IPS-NIHi7 (cell line): ENCODE measurements around the gene EYS.
"Not testable (repeated sequence)": the region's sequence is repeated elsewhere in the genome, so short reads cannot be mapped to it uniquely, and the experiment has no call there.

ENCODE experiments used
- DNase-seq: peaks from one replicate; pipeline ENCODE4 v3.0.0; 2012; ENCODE audit warnings: mixed read lengths; ENCODE audit errors: extremely low spot score

EYS gene

DNA sequence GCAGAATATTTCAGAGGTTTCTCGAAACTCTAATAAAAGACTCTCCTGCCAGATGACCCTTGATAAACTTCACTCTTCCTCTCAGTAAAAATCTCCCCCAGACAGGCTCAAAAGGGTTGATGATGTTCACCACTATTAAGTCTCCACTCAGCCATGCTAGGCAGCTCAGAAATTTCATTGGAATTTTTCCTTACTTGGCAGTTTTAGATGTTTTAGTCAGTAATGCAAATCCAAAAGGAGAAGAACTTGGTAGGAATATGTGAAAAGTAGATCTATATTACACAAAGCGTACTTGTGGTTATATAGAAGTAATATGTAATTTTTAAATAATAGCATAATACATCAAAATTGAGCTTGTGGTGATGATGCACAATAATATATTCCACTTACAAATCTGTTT lies 1738.4 kb downstream of the EYS start:
- DNase-seq = no peak

DNA sequence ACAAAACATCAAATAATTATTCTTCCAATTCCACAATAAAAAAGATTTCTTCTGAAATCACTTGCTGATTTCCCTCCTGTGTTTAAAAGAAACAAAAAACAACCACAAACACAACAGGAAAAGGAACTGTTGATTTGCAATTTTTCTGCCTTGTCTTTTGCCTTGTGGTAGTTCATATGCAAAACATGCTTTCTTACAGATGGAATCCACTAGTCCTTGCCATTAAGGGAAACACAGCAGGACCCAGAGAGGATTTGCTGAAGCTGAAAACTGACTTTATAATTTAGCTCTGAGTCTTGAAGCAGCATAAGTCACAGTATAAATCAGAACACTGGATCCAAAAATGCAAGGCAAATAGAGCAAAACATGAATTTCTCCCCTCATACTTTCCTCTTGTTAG lies 1742.7 kb downstream of the EYS start:
- no peak for DNase-seq

DNA sequence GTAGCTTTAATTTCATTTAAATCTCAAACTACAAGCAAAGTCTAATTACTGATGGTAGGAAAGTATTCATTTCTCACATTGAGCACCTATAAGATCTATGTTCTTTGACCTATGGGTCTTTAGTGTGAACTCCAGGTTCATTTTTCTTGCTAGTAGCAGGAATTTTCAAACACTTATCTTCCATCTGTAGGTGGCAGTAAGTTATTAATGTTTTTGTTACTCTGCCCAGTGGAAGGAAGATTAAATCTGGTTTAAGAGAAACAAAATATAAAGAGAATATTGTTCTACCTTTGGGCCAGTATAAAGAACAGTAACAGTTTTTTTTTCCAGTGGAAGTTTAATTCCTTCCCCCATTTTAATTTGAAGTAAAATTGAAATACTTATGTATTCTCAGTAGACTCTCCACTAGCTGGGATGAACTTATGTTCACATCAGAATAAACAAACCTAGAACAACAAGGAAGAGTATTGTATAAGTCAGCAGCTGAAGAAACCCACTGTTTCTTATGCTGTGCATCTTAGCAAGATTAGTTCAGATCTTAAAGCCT lies 1743.2 kb downstream of the EYS start:
- DNase-seq = no peak

DNA sequence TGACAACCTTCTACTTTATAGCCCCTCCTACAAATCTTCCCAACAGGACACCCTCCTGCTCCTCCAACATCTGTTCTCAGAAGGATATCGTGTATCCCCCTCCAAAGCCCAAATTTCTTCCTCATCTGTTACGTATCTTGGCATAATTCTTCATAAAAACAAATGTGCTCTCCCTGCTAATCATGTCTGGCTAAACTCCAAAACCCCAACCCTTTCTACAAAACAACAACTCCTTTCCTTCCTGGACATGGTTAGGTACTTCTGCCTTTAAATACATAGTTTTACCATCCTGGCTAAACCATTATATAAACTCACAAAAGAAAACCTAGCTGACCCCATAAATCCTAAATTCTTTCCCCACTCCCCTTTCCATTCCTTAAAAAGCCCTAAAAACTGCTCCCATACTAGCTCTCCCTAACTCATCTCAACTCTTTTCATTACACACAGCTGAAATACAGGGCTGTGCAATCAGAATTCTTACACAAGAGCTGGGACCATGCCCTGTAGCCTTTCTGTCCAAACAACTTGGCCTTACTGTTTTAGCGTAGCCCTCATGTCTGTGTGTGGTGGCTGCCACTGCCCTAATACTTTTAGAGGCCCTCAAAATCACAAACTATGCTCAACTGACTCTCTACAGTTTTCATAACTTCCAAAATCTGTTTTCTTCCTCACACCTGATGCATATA lies 1753.5 kb downstream of the EYS start:
- DNase-seq = not testable (repeated sequence)

DNA sequence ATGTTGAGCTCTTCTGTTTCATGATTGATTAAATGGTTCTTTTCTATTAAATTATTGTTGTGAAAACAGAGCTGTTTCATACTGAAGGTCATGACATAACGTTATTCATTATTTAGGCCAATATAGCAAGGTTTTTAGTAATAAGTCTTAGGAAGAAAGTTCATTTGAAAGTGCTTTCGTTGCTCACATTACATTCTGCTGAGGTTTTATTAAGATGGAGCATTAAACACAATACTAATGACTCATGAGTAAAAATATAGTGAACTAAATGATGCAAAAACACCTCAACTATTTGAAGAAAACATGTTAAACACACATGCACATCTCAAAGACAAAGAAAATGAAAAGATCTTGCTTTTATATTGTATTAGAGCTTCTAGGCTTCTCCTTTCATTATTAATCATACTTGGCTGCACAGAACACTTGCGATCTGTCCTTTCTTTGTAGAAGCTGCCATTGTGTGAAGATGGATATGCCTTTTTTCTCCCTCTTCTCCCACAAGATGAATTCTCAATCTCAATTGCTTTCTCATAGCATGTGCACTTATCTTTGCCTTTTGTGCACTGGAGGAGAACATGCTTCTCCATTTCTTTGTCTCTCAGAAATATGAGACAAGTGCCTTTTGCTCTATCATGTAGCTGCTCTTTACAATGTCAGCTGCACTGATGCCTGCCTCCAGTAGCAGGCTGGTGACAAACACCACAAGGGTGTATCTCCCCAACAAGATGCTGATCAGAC lies 1759.1 kb downstream of the EYS start:
- no peak for DNase-seq

DNA sequence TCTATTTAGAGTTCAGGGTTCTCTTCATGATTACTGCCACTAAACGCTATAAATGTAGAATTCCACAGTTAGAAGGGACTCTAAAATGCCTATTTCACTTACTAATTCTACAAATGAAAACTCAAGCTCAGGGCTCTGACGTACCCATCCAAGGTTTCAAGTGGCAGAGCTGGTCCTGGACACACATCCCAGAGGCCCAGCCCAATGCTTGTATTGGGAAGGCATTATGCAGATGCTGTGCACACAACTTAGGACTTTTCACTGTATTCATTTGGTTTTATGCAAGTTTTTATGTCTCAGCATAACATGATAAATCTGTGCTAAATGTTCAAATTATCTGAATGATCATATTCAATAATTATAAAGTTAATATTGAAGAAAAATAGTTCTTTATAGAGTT lies 1761.0 kb downstream of the EYS start:
- no peak for DNase-seq

DNA sequence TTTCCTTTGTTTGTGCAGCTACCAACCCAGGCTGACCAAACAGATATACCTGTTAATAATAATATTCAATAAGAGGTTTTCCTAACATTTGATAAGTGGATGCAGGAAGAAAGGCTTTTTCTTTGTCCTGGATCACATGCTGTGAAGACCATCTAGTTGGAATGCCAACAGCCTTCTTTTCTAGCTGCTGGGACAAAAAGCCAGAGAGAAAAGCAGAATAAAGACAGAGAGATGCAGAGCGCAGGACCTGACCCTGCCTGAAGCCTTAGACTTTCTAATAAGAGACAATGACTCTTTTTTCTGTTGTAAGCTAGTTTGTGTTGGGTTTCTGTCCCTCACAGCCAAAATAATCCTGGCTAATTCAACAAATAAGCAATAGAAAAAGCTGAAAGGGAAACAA lies 1763.2 kb downstream of the EYS start:
- DNase-seq = peak; percentile 19

DNA sequence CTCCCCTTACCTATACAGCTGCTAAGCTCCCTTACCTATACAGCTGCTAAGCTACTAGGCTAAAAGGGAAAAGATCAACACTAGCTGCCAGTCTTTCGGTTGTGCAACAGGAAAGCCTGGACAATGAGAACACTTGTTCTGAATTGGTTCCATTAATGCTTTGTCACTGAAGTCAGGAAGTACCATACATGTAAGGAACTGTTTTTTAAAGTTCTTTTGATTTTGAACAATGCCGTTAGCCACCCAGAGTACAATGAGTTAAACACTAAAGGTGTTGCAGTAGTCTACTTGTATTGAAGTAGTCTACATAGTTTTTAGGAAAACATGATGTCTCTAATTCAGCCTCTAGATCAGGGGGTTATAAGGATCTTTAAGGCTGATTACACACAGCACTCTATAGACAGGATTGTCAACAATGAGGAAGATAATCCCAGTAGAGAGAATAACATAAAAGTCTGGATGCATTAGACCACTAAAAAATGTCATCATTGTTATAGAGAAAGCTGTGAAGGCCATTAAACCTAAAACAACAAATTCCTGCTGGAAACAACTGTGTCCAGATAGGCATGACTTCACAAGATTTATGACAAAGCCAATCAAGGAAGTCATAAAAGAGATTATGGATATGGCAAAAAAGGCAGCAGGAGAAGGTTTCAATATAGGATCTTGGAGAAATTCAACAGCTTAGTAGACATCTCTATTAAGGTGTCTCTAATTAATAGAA lies 1765.1 kb downstream of the EYS start:
- DNase-seq = no peak

DNA sequence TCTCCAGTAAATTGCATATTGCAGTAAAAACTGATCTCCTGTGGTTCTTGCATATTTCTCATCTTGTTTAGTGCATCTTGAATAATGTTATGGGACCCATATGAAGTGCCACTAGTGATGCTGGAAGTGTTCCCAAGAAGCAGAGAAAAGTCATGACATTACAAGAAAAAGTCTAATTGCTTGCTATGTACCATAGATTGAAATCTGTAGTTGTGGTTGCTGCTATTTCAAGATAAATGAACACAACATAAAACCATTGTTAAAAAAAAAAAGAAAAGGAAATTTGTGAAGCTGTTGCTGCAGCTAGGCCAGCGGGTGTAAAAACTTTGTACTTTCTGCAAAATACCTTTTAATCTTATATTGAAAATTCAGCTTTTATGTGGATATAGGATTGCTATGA lies 1767.0 kb downstream of the EYS start:
- no peak for DNase-seq

DNA sequence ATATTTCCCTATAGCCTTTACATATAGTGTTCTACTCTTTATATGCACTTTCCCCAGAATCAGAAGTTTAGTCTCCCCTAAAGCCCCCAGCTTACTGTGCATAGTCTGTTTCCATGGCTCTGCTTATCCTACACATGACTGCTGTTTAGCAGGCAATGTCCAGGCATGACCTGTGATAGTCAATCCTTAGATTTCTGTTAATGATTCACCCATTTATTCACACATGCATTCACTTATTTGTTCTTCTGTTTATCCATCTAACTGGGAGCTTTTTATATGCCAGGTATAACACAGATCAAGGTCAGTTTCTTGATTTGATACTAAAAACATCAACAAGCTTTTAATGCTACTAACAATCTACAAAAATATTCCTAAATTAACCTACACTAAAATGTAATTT lies 1770.6 kb downstream of the EYS start:
- no peak for DNase-seq

DNA sequence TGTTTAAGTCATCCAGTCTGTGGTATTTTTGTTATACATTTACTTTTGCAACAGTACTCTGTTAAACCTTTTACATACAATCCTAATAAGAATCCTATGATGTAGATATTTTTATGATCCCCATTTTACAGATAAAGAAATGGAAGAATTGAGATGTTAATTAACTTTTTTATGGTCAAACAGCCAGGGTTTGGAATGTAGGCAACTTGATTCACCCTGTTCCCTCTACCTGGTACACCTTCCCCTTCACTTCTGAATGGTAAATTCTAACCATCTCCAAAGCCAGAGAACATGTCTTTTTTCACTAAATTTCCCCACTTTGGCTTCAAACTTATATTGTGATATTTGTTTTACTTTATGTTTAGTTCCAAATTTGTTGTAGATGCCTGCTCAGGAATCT lies 1771.3 kb downstream of the EYS start:
- DNase-seq = no peak

DNA sequence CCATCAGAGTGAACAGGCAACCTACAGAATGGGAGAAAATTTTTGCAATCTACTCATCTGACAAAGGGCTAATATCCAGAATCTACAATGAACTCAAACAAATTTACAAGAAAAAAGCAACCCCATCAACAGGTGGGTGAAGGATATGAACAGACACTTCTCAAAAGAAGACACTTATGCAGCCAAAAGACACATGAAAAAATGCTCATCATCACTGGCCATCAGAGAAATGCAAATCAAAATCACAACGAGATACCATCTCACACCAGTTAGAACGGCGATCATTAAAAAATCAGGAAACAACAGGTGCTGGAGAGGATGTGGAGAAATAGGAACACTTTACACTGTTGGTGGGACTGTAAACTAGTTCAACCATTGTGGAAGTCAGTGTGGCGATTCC lies 1773.1 kb downstream of the EYS start:
- not testable (repeated sequence) for DNase-seq

DNA sequence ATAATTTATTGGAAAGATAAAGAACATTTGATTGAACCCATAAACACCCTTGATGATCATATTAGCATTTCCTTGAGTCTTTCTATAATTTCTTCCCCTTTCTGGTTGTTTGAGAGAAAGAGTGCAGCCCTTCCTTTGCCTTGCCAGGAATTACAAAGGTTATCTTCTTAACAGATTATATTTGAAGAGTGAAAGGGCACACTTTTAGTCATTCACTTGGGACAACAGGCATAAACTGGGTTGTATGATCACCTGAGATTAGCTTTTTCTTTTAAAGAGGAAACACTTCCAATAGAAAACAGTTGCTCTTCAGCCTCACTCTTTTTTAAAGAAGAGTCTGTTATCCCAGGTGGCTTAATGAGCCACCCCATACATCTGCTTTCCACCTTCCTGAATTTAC lies 1776.2 kb downstream of the EYS start:
- DNase-seq = no peak

DNA sequence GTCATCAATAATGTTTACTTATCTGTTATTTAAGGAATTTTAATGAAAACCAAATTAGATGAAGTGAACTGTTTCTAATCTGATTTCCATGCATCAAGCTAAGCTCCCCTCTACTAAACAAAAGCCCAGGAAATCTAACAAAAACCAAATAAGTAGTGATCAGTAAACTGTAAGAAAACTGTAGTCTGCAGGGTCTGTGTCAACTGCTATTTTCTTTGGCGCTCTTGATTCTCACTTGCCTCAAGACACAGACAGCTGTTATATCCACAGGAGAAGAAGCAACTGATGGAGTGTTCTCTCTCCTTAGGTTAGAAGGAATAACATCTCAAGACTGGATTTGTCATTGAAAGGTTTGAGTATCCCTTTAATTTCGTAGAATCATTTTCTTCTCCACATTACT lies 1777.9 kb downstream of the EYS start:
- DNase-seq = no peak

DNA sequence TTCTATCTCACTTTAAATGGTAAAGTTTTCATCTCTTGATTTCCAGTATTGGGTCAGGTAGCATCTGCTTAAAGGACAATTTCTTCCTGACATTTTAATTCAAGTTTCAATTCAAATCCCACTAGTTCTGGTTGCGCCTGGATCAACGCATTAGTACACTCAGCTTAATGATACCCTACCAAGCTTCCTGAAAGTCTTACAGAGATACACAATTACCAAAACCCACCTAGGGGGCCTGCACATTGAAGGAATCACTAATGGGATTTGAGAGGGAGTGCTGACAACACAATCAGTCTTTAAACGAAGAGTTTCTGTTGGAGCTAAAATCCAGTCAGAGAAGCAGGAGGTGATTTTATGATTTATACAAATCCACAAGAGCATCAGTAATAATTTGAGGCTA lies 1778.4 kb downstream of the EYS start:
- DNase-seq = no peak

DNA sequence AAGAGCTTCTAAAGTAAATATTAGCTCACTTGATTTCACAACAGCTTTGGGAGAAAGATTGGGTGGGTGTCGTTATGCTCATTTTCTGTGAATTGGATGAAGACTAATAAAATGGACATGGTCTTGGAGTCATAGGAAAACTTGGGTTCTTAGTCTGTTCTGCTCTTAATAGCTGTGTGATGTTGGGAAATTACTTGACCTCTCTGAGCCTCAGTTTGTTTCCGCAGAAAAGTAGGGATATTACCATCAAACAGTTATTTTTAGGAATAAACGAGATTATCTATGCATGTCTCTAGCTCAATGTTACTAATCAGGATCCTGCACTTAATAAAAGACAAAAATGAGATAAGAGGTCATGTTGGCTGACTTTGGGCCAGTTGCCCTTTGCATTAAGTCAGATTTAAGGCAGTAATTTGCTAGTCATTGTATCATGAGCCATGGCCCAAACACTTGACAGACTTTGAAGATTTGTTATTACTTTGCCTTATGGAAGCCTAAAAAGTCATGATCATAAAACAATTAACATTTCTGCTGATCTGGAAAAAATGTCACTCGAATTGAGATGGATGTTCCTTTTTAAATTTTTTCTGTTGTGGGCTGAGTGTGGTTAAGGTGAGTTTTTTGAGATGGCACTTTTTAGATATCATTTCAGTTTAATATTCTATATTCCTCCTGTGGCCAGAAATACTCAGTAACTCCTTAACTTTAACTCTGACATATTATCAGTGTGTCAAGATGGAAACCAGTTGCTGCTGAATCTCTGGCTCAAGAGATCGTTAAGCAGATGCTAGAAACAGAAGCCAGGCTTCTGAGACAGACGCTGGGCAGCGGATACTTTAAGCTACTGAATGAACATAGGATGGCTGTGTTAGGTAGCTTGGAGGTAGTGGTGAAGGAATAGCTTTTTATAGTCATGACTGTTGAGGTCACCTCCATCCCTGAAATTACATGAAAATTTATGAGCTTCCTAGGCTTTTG lies 1779.8 kb downstream of the EYS start:
- no peak for DNase-seq

DNA sequence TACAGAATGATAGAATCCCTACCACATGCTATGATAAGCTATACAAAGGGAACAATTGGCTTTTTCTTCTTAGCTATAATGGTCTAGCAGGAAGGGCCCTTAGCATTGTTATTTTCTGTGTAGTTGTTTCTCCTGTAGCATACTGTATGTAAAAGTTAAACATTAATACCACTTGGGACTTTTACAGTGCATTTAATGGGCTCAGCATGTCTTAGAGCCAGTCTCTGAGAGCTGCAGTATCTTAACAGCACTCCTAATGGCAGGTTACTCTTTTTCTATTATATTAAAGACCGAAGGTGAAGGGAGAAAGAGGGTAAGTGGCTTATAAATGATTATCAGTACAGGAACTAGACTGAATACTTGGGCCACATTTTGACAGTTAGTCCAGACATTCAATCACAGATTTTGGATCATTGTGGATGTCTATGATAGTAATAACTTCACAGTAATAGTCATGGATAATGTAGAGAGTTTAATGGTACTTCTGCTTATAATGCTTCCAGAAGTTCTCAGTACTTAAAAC lies 1780.7 kb downstream of the EYS start:
- DNase-seq = no peak

DNA sequence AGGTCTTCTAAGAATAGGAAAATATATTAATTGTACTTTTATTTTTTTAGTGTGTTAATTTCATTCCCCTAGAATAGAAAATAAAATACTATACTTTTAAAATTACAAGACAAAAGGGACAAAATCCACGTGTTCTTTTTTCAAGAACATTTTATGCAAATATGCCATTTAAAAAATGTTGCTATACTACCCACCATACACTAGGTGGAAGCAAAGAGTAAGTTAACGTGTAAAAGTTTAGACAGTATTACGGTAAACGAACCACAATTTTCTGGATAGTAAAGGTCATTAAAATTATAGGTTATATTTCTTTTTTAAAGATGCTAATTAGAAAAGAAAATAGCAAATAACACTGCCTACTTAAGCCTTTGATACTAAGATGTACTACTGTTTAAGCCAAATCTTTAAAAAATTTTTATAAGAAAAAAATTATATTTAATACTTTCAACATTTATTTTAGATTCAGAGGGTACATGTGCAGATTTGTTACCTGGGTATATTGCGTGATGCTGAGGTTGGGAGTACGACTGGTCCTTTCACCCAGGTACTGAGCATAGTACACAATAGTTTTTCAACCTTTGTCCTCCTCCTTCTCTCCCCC lies 1783.8 kb downstream of the EYS start:
- DNase-seq = peak; percentile 28

DNA sequence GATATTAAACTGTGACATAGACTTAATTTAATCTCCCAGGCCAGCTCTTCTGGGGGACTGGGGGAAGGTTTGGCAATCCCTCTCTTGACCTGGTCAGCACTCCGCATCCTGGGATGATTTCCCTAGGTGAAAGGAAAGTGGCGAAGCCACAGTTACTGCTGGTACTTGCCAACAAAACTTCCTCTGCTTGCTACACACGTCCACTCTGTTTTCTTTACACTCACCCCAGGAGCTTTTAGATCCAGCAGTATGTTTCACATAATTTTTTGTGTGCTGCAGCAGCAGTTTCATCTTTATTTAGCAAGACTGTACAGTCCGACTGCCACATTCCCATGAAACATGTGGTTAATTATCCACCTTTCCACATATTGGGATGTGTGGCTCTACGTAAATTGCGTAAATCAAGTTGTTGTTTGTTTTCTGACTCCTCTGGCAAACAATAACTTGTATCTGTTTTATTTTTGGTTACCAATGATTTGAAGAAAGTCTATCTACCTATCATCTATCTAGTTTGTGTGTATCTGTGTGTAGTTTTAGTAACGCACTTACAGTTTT lies 1787.4 kb downstream of the EYS start:
- no peak for DNase-seq

DNA sequence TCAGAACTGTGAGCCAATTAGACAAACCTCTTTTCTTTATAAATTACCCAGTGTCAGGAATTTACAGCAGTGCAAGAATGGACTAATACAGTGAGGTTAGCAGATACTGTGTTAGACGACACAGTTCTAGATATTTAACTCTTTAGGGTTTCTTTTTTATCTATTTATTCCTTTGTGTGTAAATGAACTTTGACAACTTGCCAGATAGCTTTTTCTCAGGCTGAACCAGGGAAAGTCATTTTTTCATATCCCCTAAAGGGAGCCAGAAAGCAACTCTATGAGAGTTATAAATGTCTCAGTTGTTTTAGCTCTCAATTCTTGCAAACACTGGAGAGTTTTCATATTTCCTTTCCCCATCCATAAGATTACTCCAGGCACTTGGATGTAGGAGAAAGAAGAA lies 1794.1 kb downstream of the EYS start:
- no peak for DNase-seq
